Lower leg skin (tissue), 4 donors: ENCODE results near the gene TIGD6. TPM values are rescaled to one million over a fixed set of nuclear protein-coding genes. Genes with fewer than 3 reads are reported as not detected.

Source experiments
- total RNA-seq, 4 donors: library from RNA; depleted of rRNA; stranded (reverse); fragments of >200 nt; gene quantifications; one replicate each; pipeline ENCODE4 v1.1.0, GENCODE V29; 2016

Gene TIGD6
- total RNA-seq, 4 donors from 2014 or later, result 3.8 to 8.3 (median 6.0) TPM

Other genes with a start within 250 kb of the TIGD6 start
- gene PDE6A, start 55.9 kb downstream of the TIGD6 start, total RNA-seq, result 1 to 10 TPM in 1 of 4 donors, under 1 TPM in 2, not detected in 1; 0.04 to 1.0 (median 0.49) TPM
- 10 to 100 TPM in 3 of 4 donors, 1 to 10 TPM in 1; 8.4 to 56.5 (median 33.3) TPM for gene SLC26A2, start 39.9 kb downstream of the TIGD6 start, total RNA-seq
- 10 to 100 TPM; 24.6 to 32.0 (median 26.1) TPM for gene HMGXB3, start 85 bp upstream of the TIGD6 start, total RNA-seq
- gene CSF1R, start 85.9 kb upstream of the TIGD6 start, total RNA-seq, result 10 to 100 TPM; 17.9 to 27.3 (median 23.9) TPM
- 10 to 100 TPM; 33.9 to 88.7 (median 41.7) TPM for gene PDGFRB, start 155.2 kb upstream of the TIGD6 start, total RNA-seq
- not detected for gene CDX1, start 166.1 kb upstream of the TIGD6 start, total RNA-seq
- gene SLC6A7, start 189.4 kb upstream of the TIGD6 start, total RNA-seq, result under 1 TPM in 1 of 4 donors, not detected in 3; 0.88 TPM